Esophagus muscularis mucosa (tissue), 4 donors: ENCODE measurements around the gene GPR18. TPM values are rescaled to one million over a fixed set of nuclear protein-coding genes. Genes with fewer than 3 reads are reported as not detected.
"Not testable (repeated sequence)": the region's sequence is repeated elsewhere in the genome, so short reads cannot be mapped to it uniquely, and the experiment has no call there.

Experiments used
- DNase-seq: peaks from one replicate; pipeline ENCODE4 v3.0.0-alpha.2; 2017; ENCODE audit errors: extremely low spot score
- H3K27ac ChIP-seq, 4 donors: fragments of 200-600 bp; sonication (generic); replicated peaks in 1 of 4; 1 replicate in 3 of 4; 2 replicates in 1 of 4; pipeline ENCODE4 v1.5.1; 2016 to 2019; ENCODE audit warnings: mild to moderate bottlenecking in 1 of 4
- H3K27me3 ChIP-seq, 4 donors: fragments of 200-600 bp; sonication (generic); one replicate each; pipeline versions ENCODE4 v1.5.1 to v1.6.0; 2016 to 2019
- H3K36me3 ChIP-seq, 4 donors: fragments of 200-600 bp; sonication (generic); one replicate each; pipeline ENCODE4 v1.5.1; 2016 to 2019
- H3K4me1 ChIP-seq, 4 donors: fragments of 200-600 bp; sonication (generic); one replicate each; pipeline ENCODE4 v1.5.1; 2016 to 2019
- H3K4me3 ChIP-seq, 4 donors: fragments of 200-600 bp; sonication (generic); 1 replicate in 2 of 4; 2 replicates in 2 of 4; pipeline ENCODE4 v1.5.1; 2016 to 2019; ENCODE audit warnings: mild to moderate bottlenecking in 4 of 4, moderate library complexity in 1 of 4
- H3K9me3 ChIP-seq, 4 donors: fragments of 200-600 bp; sonication (generic); 1 replicate in 3 of 4; 2 replicates in 1 of 4; pipeline ENCODE4 v1.5.1; 2016 to 2019
- EP300 ChIP-seq: sonication (generic); formaldehyde crosslinking; IDR thresholded peaks from one replicate; pipeline ENCODE4 v1.6.1; 2017; ENCODE audit warnings: antibody characterized with exemption
- POLR2A ChIP-seq: fragments of 450-650 bp; IDR thresholded peaks from one replicate; pipeline ENCODE4 v1.6.1; 2017; ENCODE audit warnings: antibody characterized with exemption, moderate library complexity, mild to moderate bottlenecking, low read depth
- POLR2AphosphoS5 ChIP-seq, 2 donors: sonication (generic); formaldehyde crosslinking; IDR thresholded peaks; one replicate each; pipeline ENCODE4 v1.6.1; 2017; ENCODE audit warnings: antibody characterized with exemption in 2 of 2
- WGBS: methylation state at CpG from one replicate; pipeline ENCODE4 v1.1.5; 2018; 5-methylcytosine and 5-hydroxymethylcytosine counted together
- intact Hi-C: fragments of 100-400 bp; cut with DNase I; formaldehyde crosslinking; loops from one replicate; pipeline ENCODE4 v1.15.1; 2023
- total RNA-seq, 4 donors: library from RNA; depleted of rRNA; stranded (reverse); fragments of >200 nt; gene quantifications; one replicate each; pipeline versions ENCODE4 v1.1.0 to v1.2.1, GENCODE V29; 2016
- TF ChIP-seq, protein P1 (sequence below), 3 experiments: fragments of 200-600 bp in 2 of 3; fragments of 450-650 bp in 1 of 3; sonication (generic) in 2 of 3; IDR thresholded peaks; one replicate each; pipeline ENCODE4 v1.5.1; 2017 to 2019; ENCODE audit warnings: antibody characterized with exemption in 3 of 3, mild to moderate bottlenecking in 2 of 3, moderate library complexity in 1 of 3

GPR18 gene
- total RNA-seq, 4 donors from 2014 or later = not detected

DNA sequence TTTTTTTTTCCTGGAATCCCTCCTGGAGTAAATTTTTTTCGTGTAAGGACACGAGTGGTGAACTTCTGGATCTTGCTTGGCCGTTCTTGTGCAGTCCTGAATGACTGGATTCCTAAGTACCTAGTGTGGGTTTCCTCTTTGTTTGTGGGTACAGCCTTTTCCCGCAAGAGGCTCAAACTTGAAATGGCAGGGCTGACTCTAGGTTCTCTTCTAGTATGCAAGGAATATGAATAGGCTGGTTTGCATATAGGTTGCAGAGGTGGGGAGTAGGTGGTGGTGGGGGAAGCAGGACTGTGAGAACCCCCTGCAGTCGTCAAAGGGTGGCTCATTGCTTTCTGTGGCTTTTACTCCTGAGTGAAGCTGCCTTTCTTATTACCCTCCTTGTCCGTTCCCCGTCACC is 43.9 kb downstream of the GPR18 start:
- DNase-seq = peak; percentile 75
- 74% methylated on average over 7 of the region's 7 CpGs for WGBS

DNA sequence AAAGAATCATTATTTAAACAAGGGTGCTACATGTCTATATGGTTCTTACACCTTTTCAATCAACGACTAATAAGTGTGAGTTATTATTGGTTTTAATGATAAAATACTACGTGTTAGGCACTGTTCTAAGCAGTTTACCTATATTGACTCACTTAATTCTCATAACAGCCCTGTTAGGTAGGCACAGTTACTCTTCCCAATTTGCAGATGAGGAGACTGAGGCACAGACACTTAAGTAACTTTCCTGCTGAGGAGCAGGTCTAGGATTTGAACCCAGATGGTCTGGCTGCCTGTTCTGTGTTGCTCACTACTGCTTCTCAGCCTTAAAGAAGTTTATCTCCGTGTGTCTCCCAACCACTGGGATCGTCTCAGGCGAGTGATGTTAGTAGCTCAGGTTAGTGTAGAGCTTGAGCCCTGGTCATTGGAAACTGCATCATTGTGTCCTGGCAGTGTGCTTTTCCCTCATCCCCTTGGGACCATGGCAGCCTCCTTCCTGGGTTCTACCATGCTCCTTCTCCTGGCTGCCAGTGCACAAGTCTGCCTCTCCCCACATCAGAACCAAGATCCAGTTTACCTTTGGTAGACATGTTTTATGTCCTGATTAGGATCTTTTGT is 46.7 kb downstream of the GPR18 start:
- Histone ChIP-seq H3K36me3 (peaks cover 0 to 3% (median 0%) of the 10 kb centered on the region in 4 donors), H3K27me3 (no peaks in the 10 kb centered on the region), H3K4me1 (peaks cover 16 to 27% (median 23%) of the 10 kb centered on the region in 4 donors), H3K9me3 (no peaks in the 10 kb centered on the region), H3K27ac (no peak overlapping the region), H3K4me3 (no peak overlapping the region)
- TF ChIP-seq, protein P1, sequence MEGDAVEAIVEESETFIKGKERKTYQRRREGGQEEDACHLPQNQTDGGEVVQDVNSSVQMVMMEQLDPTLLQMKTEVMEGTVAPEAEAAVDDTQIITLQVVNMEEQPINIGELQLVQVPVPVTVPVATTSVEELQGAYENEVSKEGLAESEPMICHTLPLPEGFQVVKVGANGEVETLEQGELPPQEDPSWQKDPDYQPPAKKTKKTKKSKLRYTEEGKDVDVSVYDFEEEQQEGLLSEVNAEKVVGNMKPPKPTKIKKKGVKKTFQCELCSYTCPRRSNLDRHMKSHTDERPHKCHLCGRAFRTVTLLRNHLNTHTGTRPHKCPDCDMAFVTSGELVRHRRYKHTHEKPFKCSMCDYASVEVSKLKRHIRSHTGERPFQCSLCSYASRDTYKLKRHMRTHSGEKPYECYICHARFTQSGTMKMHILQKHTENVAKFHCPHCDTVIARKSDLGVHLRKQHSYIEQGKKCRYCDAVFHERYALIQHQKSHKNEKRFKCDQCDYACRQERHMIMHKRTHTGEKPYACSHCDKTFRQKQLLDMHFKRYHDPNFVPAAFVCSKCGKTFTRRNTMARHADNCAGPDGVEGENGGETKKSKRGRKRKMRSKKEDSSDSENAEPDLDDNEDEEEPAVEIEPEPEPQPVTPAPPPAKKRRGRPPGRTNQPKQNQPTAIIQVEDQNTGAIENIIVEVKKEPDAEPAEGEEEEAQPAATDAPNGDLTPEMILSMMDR (IDR thresholded peaks at IDR 0.05) = no peak
- TF ChIP-seq EP300 (no peak), POLR2A (no peak), POLR2AphosphoS5 (IDR thresholded peaks at IDR 0.05) (no peak)
- intact Hi-C loops = no loop called here
- DNase-seq = no peak
- WGBS = 97% methylated on average over 5 of the region's 5 CpGs

More for the DNA sequence above, 43.9 kb downstream of the GPR18 start:
- intact Hi-C loops = no loop called here
- H3K27me3 ChIP-seq = no peaks in the 10 kb centered on the region
- H3K36me3 ChIP-seq = no peaks in the 10 kb centered on the region
- TF ChIP-seq POLR2A (no peak), POLR2AphosphoS5 (IDR thresholded peaks at IDR 0.05) (no peak), EP300 (no peak)
- TF ChIP-seq, protein P1 (IDR thresholded peaks at IDR 0.05) = no peak
- no peak overlapping the region for H3K4me3 ChIP-seq
- H3K9me3 ChIP-seq = no peaks in the 10 kb centered on the region
- no peak overlapping the region for H3K27ac ChIP-seq
- peaks cover 24 to 45% (median 40%) of the 10 kb centered on the region in 4 donors for H3K4me1 ChIP-seq

DNA sequence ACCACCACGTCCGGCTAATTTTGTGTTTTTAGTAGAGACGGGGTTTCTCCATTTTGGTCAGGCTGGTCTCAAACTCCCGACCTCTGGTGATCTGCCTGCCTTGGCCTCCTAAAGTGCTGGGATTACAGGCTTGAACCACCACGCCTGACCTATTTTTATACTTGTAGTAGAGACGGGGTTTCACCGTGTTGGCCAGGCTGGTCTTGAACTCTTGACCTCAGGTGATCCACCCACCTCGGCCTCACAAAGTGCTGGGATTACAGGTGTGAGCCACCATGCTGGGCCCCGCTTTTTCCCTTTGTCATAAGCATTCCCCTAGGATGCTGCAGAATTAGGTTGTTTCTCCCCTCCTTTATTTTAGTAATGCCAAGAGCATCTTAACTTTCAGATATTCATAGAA is 47.6 kb downstream of the GPR18 start:
- H3K9me3 ChIP-seq, H3K4me3 ChIP-seq, H3K27ac ChIP-seq, DNase-seq, H3K27me3 ChIP-seq, intact Hi-C loops: not testable (repeated sequence)
- 95% methylated on average over 9 of the region's 9 CpGs for whole genome bisulfite sequencing
- Histone ChIP-seq H3K36me3 (peaks cover 0 to 12% (median 3%) of the 10 kb centered on the region in 4 donors), H3K4me1 (peaks cover 15 to 27% (median 23%) of the 10 kb centered on the region in 4 donors)

DNA sequence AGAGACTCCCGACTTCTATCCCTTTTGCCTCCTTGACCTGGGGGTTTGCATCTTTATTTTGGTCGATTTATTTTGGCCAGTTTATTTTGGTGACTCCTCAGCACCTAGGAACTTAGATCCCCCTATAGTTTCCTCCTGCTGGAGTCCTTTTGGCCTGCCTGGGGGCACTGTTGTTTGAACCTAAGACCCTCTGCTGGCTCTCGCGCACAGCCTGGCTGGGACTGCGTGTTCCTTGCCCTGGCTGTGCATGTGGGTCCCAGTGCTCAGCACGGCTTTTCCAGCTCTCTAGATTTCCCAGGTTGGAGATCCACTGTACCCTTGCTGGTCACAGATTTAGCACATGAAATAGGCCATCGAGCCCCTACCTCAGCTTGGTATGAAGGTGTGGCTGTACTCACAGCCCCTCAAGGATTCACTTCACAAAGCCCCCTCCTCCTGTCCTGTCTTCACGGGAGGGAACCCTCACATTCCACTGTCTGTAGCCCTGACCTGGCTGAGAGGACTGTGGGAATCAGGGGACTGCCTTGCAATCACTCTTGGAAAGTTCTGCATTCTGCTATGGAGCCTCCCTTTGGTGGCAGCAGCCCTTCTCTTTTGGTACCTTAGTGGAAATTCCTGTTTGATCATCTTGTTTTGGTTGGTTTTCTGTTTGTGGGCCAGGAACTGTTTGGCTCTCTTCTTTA is 49.2 kb downstream of the GPR18 start:
- DNase-seq = peak; percentile 85
- no peaks in the 10 kb centered on the region for H3K9me3 ChIP-seq
- peaks cover 0 to 18% (median 11%) of the 10 kb centered on the region in 4 donors for H3K4me1 ChIP-seq
- intact Hi-C loops = no loop called here
- H3K36me3 ChIP-seq = peaks cover 0 to 12% (median 3%) of the 10 kb centered on the region in 4 donors
- TF ChIP-seq EP300 = no peak
- no peak for TF ChIP-seq POLR2AphosphoS5 (IDR thresholded peaks at IDR 0.05)
- WGBS = 91% methylated on average over 8 of the region's 8 CpGs
- H3K27ac ChIP-seq = no peak overlapping the region
- no peak overlapping the region for H3K4me3 ChIP-seq
- no peaks in the 10 kb centered on the region for H3K27me3 ChIP-seq

DNA sequence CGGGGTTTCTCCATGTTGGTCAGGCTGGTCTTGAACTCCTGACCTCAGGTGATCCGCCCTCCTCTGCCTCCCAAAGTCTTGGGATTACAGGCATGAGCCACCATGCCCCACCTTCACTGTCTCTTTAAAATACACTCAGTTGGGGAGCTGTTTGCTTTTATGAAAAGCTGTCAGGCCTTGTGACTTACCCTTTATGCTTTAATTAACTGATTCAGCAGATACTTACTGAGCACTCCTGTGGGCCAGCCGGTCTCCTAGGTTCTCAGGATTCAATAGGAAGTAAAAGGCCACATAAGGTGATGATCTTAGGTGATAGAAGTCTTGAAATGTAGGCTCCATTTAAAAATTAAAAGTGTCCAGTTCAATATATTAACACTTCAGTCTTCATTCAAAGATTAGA is 50.0 kb downstream of the GPR18 start:
- intact Hi-C loops = no loop called here
- Histone ChIP-seq H3K4me3 (no peak overlapping the region), H3K36me3 (peaks cover 0 to 12% (median 3%) of the 10 kb centered on the region in 4 donors), H3K4me1 (peaks cover 7 to 25% (median 16%) of the 10 kb centered on the region in 4 donors), H3K27me3 (no peaks in the 10 kb centered on the region), H3K27ac (no peak overlapping the region), H3K9me3 (no peaks in the 10 kb centered on the region)
- 88% methylated on average over 3 of the region's 3 CpGs for WGBS
- peak; percentile 10 for DNase-seq
- TF ChIP-seq EP300 (no peak), POLR2AphosphoS5 (IDR thresholded peaks at IDR 0.05) (no peak), POLR2A (no peak)
- TF ChIP-seq, protein P1 (IDR thresholded peaks at IDR 0.05) = no peak
